Bronchial epithelial cell (primary cell): ENCODE results near the gene C1orf210. TPM values are rescaled to one million over a fixed set of nuclear protein-coding genes. Genes with fewer than 3 reads are reported as not detected.
A peak's percentile ranks its signal among the peaks of the same experiment; 100 is the strongest.

Experiments
- DNase-seq: peaks from one replicate; pipeline ENCODE4 v3.0.0-alpha.2; 2010; ENCODE audit warnings: low read depth
- FAIRE-seq: peaks from 2 replicates; lab custom pipeline; 2011; peaks lifted over from hg19 to GRCh38; lab: Jason Lieb, UNC
- H3K27me3 ChIP-seq: 2 replicates; pipeline ENCODE4 v1.5.1; 2011; ENCODE audit warnings: low read length; ENCODE audit not compliant: control insufficient read depth, insufficient read depth
- H3K36me3 ChIP-seq: 2 replicates; pipeline ENCODE4 v1.5.1; 2011; ENCODE audit warnings: low read length; ENCODE audit not compliant: control insufficient read depth, insufficient read depth
- H3K4me3 ChIP-seq: 2 replicates; pipeline ENCODE4 v1.5.1; 2011; ENCODE audit warnings: mild to moderate bottlenecking, low read depth, low read length, control low read depth
- total RNA-seq: library from RNA; depleted of rRNA; stranded (reverse); fragments of >200 nt; gene quantifications from 2 replicates; pipeline ENCODE4 v1.2.1, GENCODE V29; 2014
- TF ChIP-seq, protein P1 (sequence below): IDR thresholded peaks from 2 replicates; pipeline ENCODE4 v1.5.1; 2011; ENCODE audit warnings: mild to moderate bottlenecking, moderate library complexity, low read length, control low read depth, inconsistent platforms; ENCODE audit not compliant: insufficient read depth, severe bottlenecking

Gene C1orf210
- total RNA-seq, 1 donor from 2014 or later, result 3.4 TPM

DNA sequence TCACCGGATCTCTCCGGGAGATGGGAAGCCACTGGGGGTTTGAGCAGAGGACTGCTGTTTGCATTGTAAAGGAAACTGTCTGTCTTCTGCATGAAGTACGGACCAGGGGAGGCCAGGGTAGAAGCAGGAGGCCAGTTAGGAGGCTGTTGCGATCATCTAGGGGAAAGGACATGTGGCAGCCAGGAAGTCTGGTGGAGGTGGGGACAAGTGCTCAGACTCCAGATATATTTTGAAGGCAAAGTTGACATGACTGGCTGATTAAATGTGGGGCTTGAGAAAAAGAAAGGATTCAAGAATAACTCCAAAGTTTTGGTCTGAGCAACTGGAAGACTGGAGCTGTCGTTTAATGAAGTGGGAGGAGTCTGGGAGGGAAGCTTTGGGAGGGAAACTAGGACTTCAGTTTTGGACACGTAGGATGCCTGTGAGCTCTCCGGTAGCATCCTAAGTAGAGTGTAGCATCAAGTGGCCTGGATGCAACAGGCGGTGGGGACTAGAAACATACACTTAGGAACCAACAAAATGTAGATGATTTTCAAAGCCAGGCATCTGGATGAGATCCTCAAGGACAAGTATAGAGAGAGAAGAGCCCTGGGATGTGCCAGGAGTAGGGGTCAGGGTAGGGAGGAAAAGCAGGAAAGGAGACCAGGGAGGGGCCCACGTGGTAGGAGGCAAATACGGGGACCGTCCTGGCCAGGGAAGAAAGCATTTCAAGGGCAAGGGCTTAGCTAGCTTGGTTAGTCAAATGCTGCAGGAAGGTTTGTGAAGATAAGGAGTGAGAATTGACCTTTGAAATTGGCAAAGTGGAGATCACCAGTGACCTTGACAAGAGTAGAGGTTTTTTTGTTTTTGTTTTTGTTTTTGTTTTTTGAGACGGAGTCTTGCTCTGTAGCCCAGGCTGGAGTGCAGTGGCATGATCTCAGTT lies 3.7 kb upstream of the C1orf210 start:
- TF ChIP-seq, protein P1, sequence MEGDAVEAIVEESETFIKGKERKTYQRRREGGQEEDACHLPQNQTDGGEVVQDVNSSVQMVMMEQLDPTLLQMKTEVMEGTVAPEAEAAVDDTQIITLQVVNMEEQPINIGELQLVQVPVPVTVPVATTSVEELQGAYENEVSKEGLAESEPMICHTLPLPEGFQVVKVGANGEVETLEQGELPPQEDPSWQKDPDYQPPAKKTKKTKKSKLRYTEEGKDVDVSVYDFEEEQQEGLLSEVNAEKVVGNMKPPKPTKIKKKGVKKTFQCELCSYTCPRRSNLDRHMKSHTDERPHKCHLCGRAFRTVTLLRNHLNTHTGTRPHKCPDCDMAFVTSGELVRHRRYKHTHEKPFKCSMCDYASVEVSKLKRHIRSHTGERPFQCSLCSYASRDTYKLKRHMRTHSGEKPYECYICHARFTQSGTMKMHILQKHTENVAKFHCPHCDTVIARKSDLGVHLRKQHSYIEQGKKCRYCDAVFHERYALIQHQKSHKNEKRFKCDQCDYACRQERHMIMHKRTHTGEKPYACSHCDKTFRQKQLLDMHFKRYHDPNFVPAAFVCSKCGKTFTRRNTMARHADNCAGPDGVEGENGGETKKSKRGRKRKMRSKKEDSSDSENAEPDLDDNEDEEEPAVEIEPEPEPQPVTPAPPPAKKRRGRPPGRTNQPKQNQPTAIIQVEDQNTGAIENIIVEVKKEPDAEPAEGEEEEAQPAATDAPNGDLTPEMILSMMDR, result no peak
- DNase-seq (no peak), FAIRE-seq (no peak)
- H3K36me3 ChIP-seq, result no peaks in the 10 kb centered on the region
- no peak overlapping the region for H3K4me3 ChIP-seq
- H3K27me3 ChIP-seq, result no peaks in the 10 kb centered on the region

DNA sequence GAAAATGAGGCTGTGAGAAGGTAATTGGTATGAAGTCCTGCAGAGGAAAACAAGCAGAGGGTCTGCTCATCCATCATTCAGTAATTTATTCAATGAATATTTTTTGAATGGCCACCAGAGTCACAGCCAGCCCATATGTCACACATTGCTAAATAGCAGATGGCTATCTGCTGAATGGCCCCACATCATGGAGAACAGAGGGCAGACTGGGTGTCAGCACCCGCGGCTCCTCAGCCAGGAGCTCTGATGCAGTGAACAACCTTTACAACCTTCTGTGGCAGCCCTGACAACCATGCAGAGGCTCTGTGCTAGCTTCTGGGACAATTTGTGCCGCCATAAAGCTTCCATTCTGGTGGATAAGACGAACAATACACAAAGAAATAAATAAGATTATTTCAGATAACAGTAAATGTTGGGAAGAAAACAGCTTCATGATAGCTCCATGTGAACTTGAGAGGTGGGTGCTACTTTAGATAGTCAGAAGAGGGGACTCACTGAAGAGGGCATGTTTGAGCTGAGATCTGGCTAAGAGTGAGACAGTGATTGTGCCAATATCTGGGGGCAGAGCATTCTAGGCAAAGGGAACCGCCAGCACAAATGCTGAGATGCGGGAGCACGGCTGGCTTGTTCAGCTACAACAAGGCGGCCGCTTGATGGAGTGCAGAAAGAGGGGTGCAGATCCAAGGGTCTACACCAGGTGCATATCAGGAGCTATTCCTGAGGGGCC lies 2.8 kb upstream of the C1orf210 start:
- DNase-seq (no peak), FAIRE-seq (no peak)
- no peaks in the 10 kb centered on the region for H3K27me3 ChIP-seq
- TF ChIP-seq, protein P1, result no peak
- no peak overlapping the region for H3K4me3 ChIP-seq
- H3K36me3 ChIP-seq, result no peaks in the 10 kb centered on the region

DNA sequence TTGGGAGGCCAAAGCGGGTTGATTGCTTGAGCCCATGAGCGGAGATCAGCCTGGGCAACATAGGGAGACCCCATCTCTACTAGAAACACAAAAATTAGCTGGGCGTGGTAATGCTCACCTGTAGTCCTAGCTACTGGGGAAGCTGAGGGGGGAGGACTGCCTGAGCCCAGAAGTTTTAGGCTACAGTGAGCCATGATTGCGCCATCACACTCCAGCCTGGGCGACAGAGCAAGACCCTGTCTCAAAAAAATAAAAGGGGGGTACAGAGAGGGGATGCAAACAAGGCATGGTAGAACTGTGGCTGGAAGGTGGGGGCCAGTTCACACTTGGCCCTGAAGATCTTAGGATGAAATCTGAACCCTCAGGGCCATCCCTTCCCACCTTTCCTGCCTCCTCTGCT lies 1.2 kb upstream of the C1orf210 start:
- TF ChIP-seq, protein P1, result no peak
- Histone ChIP-seq H3K4me3 (no peak overlapping the region), H3K27me3 (no peaks in the 10 kb centered on the region), H3K36me3 (peaks cover 2% of the 10 kb centered on the region)
- DNase-seq (no peak), FAIRE-seq (no peak)

DNA sequence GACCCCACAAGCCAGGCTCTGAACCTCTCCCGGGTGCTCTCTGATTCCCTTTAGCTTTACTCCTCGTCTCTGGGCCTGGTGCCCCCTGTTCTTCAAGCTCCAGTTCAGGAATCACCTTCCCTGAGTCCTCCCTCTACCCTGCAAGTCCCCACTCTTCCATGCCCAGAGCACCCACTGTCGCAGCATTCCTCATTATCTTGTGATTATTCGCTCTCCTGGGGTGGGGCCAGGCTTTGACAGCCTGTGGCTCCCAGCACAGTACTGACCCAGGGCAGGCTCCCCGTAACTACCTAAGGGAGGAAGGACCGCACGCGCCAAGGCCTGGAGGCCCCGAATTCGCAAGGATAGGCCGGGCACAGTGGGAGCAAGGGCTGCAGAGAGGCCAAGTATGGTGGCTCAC lies 734 bp upstream of the C1orf210 start:
- no peak for FAIRE-seq
- TF ChIP-seq, protein P1, result no peak
- no peak overlapping the region for H3K4me3 ChIP-seq
- no peak for DNase-seq
- no peaks in the 10 kb centered on the region for H3K27me3 ChIP-seq
- H3K36me3 ChIP-seq, result peaks cover 2% of the 10 kb centered on the region

DNA sequence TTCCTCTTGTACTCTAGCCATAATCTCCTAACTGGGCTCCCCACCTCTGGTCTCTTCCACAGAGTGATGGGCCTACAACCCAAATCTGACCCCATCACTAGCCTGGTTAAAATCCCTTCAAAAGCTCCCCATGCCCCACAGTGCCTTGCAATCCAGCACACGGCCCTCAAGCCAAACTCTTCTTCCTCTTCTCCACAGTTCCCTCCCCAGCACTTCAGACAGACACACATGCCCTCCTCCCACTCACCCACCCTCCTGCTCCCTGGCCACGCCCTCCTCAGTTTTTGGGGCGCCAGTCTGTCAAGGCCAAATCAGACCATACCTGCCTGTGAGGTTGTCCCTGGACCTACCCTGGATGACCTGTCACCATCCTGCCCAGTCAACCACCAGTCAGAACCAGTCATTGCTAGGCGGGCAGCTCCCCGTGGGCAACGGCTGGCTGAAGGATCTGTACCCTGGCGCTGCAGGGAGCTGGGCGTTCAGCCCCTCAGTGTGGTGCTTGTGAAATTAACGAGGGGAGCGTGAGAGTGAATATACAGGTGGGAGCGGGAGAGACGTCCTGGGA lies 753 bp downstream of the C1orf210 start:
- peak overlapping the region; percentile 56 for H3K4me3 ChIP-seq
- FAIRE-seq, result peak; percentile 32
- no peaks in the 10 kb centered on the region for H3K27me3 ChIP-seq
- no peak for DNase-seq
- TF ChIP-seq, protein P1, result no peak
- H3K36me3 ChIP-seq, result peaks cover 2% of the 10 kb centered on the region
